HG02981 (cell line): ENCODE results near the gene GNAQ.
"Not testable (repeated sequence)": the region's sequence is repeated elsewhere in the genome, so short reads cannot be mapped to it uniquely, and the experiment has no call there.

Experiments used
- ATAC-seq: cut with Tn5 transposase; IDR thresholded peaks from one replicate; pipeline ENCODE4 v1.9.1; 2021; ENCODE audit warnings: mild to moderate bottlenecking, moderate library complexity; ENCODE audit not compliant: unreplicated experiment

GNAQ gene

GRCh38 chr9:77712533-77713130 is 319.0 kb downstream of the GNAQ start:
- ATAC-seq: no peak

GRCh38 chr9:77710965-77711648 is 320.5 kb downstream of the GNAQ start:
- ATAC-seq: no peak

GRCh38 chr9:77710316-77710715 is 321.3 kb downstream of the GNAQ start:
- ATAC-seq: no peak

GRCh38 chr9:77708064-77708815 is 323.4 kb downstream of the GNAQ start:
- ATAC-seq: no peak

- ATAC-seq: no peak
These were observed 324.1 kb downstream of the GNAQ start for GRCh38 chr9:77707383-77708063.

GRCh38 chr9:77705636-77706035 is 326.0 kb downstream of the GNAQ start:
- no peak for ATAC-seq

GRCh38 chr9:77702521-77703390 is 328.9 kb downstream of the GNAQ start:
- ATAC-seq: not testable (repeated sequence)

- no peak for ATAC-seq
These were observed 334.2 kb downstream of the GNAQ start for GRCh38 chr9:77697238-77697984.

GRCh38 chr9:77690723-77691122 is 340.9 kb downstream of the GNAQ start:
- not testable (repeated sequence) for ATAC-seq

GRCh38 chr9:77690119-77690518 is 341.5 kb downstream of the GNAQ start:
- ATAC-seq: not testable (repeated sequence)

- not testable (repeated sequence) for ATAC-seq
These were observed 343.9 kb downstream of the GNAQ start for GRCh38 chr9:77687737-77688136.

- no peak for ATAC-seq
These were observed 351.0 kb downstream of the GNAQ start for GRCh38 chr9:77680581-77680980.

GRCh38 chr9:77679661-77680368 is 351.8 kb downstream of the GNAQ start:
- ATAC-seq: no peak

GRCh38 chr9:77679088-77679487 is 352.5 kb downstream of the GNAQ start:
- no peak for ATAC-seq

GRCh38 chr9:77677957-77678535 is 353.6 kb downstream of the GNAQ start:
- ATAC-seq: no peak

- ATAC-seq: no peak
These were observed 354.2 kb downstream of the GNAQ start for GRCh38 chr9:77677397-77677796.

- no peak for ATAC-seq
These were observed 357.4 kb downstream of the GNAQ start for GRCh38 chr9:77673941-77674791.

- no peak for ATAC-seq
These were observed 359.4 kb downstream of the GNAQ start for GRCh38 chr9:77672183-77672582.
